Nucleus accumbens (tissue), 56 donors: ENCODE measurements around the gene ARHGEF38.

Experiments used
- DNase-seq, 56 donors: peaks; one replicate each; lab custom pipeline; 2025; lab: John Stamatoyannopoulos, UW

ARHGEF38 gene

DNA sequence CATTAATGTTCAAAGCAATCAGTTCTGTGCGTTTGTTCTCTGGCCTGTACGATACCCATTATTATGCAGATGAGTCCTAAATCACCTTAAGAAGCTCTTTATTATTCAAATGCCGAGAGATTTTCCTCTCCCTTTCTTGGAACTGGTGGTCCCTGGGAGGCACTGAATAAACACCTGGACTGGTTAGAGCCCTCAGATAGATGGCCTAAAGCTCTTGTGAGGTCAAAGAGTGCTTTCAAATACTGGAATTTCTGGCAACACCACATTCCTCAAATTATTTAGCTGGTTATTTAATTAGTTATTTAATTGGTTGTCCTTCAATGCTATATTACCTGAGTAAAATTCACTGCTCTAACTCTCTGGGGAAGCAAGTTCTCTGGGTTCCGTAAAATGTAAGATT is 3.0 kb downstream of the ARHGEF38 start:
- DNase-seq = no peak

- DNase-seq = no peak
Observed at GRCh38 chr4:105556206-105556605, 3.8 kb downstream of the ARHGEF38 start.

GRCh38 chr4:105558277-105558676 is 5.9 kb downstream of the ARHGEF38 start:
- no peak for DNase-seq

- no peak for DNase-seq
Observed at GRCh38 chr4:105560421-105560848, 8.0 kb downstream of the ARHGEF38 start.

DNA sequence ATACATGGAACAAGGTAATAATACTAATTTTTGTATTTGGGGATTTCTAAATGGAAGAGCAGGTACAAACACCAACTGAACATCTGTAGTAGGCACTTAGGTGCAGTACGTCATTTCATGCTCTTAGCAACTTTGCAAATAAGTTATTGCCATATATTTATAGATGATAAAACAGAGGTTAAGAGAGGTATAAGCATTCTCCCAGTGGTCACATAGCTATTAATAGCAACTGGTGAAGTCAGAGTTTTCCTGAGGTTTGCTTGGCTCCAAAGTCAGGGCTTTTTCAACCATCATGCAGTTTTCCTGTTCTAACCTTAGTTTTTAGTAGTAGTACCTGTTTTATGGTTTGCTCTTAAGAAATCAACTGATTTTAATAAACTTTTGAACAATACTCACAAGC is 10.9 kb downstream of the ARHGEF38 start:
- DNase-seq = no peak

- DNase-seq = no peak
Observed at GRCh38 chr4:105568584-105568983, 16.2 kb downstream of the ARHGEF38 start.

DNA sequence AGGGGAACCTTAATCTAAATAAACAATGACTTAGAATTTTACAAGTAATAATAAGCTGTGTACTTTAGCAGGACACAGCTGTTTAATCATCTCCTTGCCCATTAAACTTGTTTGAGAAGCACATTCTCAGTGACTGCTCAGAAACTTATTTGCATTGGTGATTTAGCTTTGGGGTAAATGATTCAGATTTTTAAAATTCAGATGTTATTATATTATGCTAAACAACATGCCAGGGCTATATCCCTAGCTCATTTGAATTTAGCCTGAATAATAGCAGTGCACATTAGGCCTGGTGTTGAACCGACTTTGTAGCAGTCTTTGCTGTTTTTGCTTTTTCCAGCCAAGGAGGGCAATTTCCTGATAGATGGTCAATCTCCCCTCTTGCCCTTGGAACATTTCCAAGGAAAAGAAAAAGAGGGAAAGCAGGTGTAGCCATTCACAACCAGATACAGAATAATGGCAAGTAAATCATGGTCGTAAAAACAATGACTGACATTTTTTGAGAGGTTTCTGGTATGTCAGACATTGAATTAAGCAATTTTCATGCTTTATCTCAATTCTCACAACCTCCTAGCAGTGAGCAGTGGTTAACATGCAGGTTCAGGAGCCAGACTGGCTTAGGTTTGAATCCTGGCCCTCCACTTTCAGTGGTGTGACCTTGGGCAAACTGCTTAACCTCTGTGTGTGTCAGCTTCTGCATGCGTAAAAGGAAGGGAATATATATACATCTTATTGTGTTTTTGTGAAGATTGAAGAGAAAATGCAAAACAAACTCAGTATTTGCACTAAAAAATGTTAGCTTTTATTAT is 16.8 kb downstream of the ARHGEF38 start:
- DNase-seq = no peak

DNA sequence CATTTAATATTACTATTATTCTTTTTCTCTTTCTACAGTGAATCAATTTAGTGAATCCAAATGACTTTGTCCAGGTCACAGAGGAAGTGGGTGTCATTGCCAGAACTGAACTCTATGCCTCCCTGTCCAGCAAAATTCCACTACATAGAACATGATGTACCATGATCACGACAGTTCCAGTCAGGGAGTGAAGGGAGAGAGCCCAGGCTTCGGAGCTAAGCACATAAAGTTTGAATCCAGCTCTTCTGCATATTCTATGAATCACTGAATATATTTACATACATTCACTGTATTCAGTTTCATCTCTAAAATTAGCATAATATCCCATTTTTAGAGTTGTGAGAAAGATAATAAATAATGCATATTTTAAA is 17.4 kb downstream of the ARHGEF38 start:
- DNase-seq = no peak

GRCh38 chr4:105572296-105572695 is 19.9 kb downstream of the ARHGEF38 start:
- DNase-seq = no peak

DNA sequence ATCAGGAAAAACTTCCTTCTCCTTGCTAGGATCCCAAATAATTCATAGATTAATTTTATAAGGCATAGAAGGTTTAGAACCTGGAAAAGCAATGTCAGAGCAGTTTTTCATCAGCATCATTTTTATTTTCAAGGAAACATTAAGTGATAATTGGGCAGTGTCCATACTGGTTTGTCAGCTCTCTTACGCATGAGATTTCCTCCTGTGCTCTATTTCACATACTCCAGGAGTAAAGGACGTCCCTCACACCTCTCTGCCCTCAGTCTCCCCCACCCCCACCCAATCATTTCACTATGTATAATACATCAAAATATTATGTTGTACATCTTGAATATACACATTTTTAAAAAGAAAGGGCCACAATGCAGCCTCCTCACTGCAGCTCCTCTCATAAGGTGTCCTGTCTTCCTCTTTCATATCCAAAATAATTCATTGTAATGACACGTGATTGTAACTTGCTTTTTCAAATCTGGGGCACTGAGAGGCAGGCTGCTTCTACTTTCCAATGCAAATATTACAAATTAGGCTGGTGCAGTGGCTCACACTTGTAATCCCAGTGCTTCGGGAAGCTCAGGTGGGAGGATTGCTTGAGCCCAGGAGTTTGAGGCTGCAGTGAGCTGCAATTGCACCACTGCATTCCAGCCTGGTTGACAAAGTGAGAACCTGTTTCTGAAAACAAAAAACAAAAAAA is 34.4 kb downstream of the ARHGEF38 start:
- no peak for DNase-seq

DNA sequence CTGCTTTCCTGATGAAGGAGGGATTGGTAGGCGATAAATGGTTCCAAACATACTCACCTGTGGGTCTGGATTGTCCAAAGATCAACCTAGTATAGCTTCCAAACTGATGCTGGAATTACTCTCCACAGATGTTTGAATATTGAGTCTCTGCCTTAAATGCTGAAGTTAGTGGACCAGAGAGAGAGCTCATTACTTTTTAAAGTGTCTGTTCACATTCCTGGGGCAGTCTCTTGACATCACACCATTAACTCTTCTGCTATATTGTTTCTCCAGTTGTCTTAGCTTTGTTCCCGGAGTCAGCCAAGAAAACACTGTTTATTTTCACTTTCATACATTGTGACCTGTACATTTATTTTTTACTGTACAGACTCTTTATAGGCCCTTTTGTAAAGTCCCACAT is 35.4 kb downstream of the ARHGEF38 start:
- DNase-seq = no peak

GRCh38 chr4:105588252-105588651 is 35.8 kb downstream of the ARHGEF38 start:
- DNase-seq = no peak

GRCh38 chr4:105591573-105591972 is 39.2 kb downstream of the ARHGEF38 start:
- DNase-seq = no peak

DNA sequence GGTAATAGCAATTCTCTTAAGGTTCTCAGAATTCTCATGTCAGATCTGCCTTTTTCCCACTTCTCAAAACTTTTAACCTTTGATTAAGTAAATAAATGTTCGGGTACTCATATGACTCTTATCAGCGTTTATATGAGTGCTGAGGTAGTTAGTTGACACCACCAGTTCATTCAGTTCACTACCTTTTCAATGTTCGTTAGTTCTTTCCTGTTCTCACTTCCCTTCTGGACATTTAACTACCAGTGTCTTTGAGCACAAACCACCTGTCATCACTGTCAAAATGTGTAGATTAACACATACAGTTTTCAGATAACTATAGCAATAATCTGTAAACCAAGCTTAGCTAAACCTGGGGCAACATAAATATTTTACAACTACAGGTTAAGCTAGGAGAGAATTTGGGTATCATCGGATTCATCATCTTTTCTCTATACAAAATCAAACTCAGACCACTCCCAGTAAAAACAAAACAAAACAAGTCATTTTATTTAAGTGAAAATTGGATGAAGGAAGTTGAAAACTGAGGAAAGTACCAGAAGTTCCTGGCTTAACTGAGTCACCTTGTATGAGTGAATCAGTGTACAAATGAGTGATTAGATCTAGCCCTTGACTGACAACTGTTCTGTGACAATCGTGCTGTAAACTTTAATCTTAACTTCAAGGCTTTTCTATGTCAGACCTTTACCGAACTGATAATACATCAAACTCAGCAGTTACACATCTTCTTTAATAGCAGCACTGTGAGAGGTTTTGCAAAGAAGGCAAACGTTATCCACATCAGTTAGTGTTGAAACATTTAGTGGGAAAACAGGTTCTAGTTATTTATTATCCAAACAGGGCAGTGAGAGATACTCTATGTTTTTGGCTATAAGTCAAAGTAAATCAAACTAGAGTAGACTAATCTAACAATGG is 41.9 kb downstream of the ARHGEF38 start:
- no peak for DNase-seq

GRCh38 chr4:105596684-105597083 is 44.3 kb downstream of the ARHGEF38 start:
- no peak for DNase-seq

DNA sequence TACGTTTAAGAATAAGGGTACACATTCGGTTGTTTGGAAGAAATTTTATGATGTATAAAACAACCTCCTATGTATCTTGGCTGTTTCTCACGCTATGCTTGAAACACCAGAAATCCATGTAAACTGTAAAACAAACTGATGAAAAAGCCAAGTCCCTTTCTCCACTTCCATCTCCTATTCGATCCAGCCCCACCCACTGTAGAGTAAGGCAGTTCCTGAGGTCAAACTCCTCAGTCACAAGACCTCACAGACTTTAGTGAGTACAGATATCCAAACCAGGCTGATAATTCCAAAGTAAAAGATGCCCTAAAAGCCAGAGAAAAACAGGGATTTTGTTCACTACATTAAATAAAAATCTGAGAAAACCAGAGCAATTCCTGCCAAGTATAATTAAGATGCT is 45.6 kb downstream of the ARHGEF38 start:
- DNase-seq = no peak

- no peak for DNase-seq
Observed at GRCh38 chr4:105598787-105599186, 46.4 kb downstream of the ARHGEF38 start.

DNA sequence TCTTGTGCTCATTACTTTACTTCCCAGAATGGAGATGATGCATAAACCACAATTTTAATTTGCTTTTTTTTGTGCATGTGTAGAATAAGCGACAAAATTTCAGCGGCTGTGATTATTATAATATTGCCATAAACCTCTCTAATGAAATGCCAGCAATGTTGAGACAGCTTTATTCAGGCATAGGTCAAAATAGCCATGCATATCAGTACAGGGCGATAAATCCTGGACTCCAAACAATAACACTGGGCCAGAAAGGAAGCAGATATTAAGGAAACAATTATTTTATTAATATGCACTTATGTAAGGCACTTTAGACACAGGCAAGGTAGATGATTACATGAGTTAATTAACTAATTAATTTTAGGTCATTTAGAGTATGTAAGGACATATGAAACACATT is 47.1 kb downstream of the ARHGEF38 start:
- no peak for DNase-seq

GRCh38 chr4:105599932-105600655 is 47.7 kb downstream of the ARHGEF38 start:
- no peak for DNase-seq

DNA sequence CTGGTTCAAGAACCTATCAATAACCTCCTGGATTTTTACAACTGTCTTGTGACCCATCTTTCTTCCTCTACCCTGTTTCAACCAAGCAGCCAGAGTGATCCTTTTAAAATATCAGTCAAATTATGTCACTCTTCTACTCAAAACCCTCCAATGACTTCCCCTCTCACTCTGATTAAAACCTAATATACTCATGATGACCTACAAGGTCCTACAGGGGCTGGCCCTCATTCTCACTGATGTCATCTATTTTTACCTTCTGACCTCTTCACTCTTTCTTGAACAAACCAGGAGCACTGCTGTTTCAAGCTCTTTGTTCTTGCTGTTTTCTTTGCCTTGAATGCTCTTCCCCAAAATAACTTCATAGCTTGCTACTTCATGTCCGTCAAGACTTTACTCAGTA is 48.5 kb downstream of the ARHGEF38 start:
- no peak for DNase-seq
